ENCODE results near the gene SELENOI.

Gene SELENOI

GRCh38 chr2:26423750-26424149, 77.8 kb downstream of the SELENOI start:
- no peak overlapping the region for H3K9ac ChIP-seq (ENCODE audit: low read depth, low read length)
- no peaks in the 10 kb centered on the region for H3K9me3 ChIP-seq (ENCODE audit: control insufficient read depth, insufficient read depth, low read length)
- peaks cover 2% of the 10 kb centered on the region for H3K4me1 ChIP-seq (ENCODE audit: control insufficient read depth, insufficient read depth, low read length)
- H3K4me3 ChIP-seq (ENCODE audit: low read depth, low read length): no peak overlapping the region
- no peaks in the 10 kb centered on the region for H3K36me3 ChIP-seq (ENCODE audit: control insufficient read depth, insufficient read depth, low read length)
- no peaks in the 10 kb centered on the region for H3K27me3 ChIP-seq (ENCODE audit: control insufficient read depth, insufficient read depth, low read length)

GRCh38 chr2:26424221-26424620, 78.3 kb downstream of the SELENOI start:
- Histone ChIP-seq H3K36me3 (ENCODE audit: control insufficient read depth, insufficient read depth, low read length) (no peaks in the 10 kb centered on the region), H3K9ac (ENCODE audit: low read depth, low read length) (no peak overlapping the region), H3K9me3 (ENCODE audit: control insufficient read depth, insufficient read depth, low read length) (no peaks in the 10 kb centered on the region), H3K4me3 (ENCODE audit: low read depth, low read length) (no peak overlapping the region), H3K27me3 (ENCODE audit: control insufficient read depth, insufficient read depth, low read length) (no peaks in the 10 kb centered on the region), H3K4me1 (ENCODE audit: control insufficient read depth, insufficient read depth, low read length) (peaks cover 2% of the 10 kb centered on the region)

DNA sequence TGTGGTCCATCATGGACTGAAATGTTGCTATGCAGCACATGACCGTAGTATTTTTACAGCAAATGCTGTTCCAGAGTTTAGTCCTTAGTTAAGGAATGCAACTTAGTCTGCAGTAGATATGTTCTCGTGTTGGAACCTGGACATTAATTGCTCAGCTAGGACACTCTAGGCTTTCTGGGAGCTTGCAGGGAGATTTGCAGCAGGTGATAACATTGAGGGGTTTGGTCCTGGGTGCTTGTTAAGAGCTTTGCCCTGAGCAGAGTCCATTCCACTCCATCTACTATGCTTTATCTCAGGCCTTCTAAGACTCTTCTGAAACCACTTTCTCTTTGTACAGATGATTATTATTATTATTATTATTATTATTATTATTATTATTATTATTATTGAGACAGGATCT, 82.9 kb downstream of the SELENOI start:
- H3K4me3 ChIP-seq (ENCODE audit: low read depth, low read length): no peak overlapping the region
- no peaks in the 10 kb centered on the region for H3K36me3 ChIP-seq (ENCODE audit: control insufficient read depth, insufficient read depth, low read length)
- H3K4me1 ChIP-seq (ENCODE audit: control insufficient read depth, insufficient read depth, low read length): no peaks in the 10 kb centered on the region
- H3K27me3 ChIP-seq (ENCODE audit: control insufficient read depth, insufficient read depth, low read length): no peaks in the 10 kb centered on the region
- H3K9ac ChIP-seq (ENCODE audit: low read depth, low read length): no peak overlapping the region
- no peaks in the 10 kb centered on the region for H3K9me3 ChIP-seq (ENCODE audit: control insufficient read depth, insufficient read depth, low read length)

DNA sequence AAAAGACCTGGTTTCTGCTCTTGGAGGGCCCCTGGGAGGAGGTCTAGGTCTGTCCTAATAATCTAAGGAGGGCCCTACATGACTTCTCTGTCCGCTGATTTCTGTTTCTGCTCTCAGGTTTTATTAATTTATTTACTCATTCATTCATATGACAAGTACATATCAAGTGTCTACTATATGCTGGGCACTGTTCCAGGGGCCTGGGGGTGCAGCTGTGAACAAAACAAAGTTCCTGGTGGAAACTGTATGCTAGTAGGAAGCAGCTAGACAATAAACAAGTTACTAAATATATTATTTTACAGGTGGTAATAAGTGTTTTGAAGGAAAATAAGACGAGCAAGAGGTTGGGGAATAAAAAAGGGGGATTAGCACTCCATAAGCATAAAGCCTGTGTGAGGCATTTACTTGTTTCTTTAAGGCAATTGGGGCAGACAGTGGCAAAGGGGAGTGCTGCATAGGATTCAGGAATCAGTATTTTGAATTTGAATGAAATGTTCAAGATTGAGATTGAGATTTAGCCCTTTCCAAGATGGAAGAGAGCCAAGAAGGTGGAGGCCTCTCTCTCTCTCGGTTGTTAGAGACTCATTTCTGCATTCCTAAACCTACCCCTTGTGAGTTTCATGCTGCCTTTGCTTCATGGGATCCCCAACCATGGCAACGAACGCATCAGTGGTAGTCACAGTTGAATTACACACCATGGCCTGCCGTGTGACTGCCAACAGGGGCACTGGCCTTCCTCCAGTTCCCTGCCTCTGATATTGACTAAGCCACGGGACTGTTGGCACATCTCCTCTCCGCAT, 84.0 kb downstream of the SELENOI start:
- Histone ChIP-seq H3K9me3 (ENCODE audit: control insufficient read depth, insufficient read depth, low read length) (no peaks in the 10 kb centered on the region), H3K36me3 (ENCODE audit: control insufficient read depth, insufficient read depth, low read length) (no peaks in the 10 kb centered on the region), H3K4me3 (ENCODE audit: low read depth, low read length) (no peak overlapping the region), H3K4me1 (ENCODE audit: control insufficient read depth, insufficient read depth, low read length) (no peaks in the 10 kb centered on the region), H3K9ac (ENCODE audit: low read depth, low read length) (no peak overlapping the region), H3K27me3 (ENCODE audit: control insufficient read depth, insufficient read depth, low read length) (no peaks in the 10 kb centered on the region)

DNA sequence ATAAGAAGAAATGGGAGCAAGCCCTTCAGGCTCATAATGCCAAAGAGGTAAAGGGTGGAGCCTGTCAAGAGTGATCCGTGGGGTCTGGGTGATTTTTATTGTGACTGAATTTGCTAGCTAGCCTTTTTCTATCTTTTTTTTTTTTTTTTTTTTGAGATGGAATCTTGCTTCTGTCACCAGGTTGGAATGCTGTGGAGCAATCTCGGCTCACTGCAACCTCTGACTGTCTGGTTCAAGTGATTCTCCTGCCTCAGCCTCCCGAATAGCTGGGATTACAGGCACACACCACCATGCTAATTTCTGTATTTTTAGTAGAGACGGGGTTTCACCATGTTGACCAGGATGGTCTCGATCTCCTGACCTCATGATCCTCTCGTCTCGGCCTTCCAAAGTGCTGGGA, 84.9 kb downstream of the SELENOI start:
- Histone ChIP-seq H3K9me3 (ENCODE audit: control insufficient read depth, insufficient read depth, low read length) (no peaks in the 10 kb centered on the region), H3K36me3 (ENCODE audit: control insufficient read depth, insufficient read depth, low read length) (no peaks in the 10 kb centered on the region), H3K27me3 (ENCODE audit: control insufficient read depth, insufficient read depth, low read length) (no peaks in the 10 kb centered on the region), H3K4me1 (ENCODE audit: control insufficient read depth, insufficient read depth, low read length) (no peaks in the 10 kb centered on the region), H3K9ac (ENCODE audit: low read depth, low read length) (no peak overlapping the region), H3K4me3 (ENCODE audit: low read depth, low read length) (no peak overlapping the region)

DNA sequence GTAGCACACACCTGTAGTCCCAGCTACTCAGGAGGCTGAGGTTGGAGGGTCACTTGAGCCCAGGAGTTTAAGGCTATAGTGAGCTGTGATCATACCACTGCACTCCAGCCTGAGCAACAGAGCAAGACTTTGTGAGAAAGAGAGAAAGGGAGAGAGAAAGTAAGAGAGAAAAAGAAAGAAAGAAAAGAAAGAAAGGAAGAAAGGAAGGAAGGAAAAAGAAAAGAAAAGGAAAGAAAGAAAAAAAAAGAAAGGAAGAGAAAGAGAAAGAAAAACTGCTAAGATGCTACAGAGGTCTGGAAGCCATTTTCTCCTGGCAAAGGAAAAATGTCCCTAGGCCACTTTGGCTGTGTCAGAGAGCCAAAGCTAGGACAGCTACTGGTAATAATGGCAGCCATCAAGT, 86.4 kb downstream of the SELENOI start:
- no peaks in the 10 kb centered on the region for H3K36me3 ChIP-seq (ENCODE audit: control insufficient read depth, insufficient read depth, low read length)
- no peaks in the 10 kb centered on the region for H3K4me1 ChIP-seq (ENCODE audit: control insufficient read depth, insufficient read depth, low read length)
- H3K4me3 ChIP-seq (ENCODE audit: low read depth, low read length): no peak overlapping the region
- no peaks in the 10 kb centered on the region for H3K27me3 ChIP-seq (ENCODE audit: control insufficient read depth, insufficient read depth, low read length)
- no peaks in the 10 kb centered on the region for H3K9me3 ChIP-seq (ENCODE audit: control insufficient read depth, insufficient read depth, low read length)
- H3K9ac ChIP-seq (ENCODE audit: low read depth, low read length): no peak overlapping the region

DNA sequence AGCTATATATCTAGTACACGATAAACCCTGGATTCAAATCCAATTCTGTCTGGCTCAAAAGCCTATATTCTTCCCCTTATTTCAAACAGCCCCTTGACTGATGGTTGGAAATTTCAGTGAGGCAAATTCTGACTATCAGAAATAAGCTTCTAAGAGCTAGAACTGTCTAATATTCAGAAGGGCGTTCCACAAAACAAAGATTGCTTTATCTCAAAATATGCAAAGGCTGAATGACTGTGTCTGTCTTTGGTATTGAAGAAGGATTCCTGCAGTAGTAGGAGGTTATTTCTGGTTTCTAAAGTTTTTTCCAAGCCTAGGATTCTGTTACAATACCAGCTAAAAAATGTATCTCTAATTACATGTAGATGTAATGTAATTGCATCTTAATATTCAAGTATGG, 86.9 kb downstream of the SELENOI start:
- H3K4me3 ChIP-seq (ENCODE audit: low read depth, low read length): no peak overlapping the region
- H3K4me1 ChIP-seq (ENCODE audit: control insufficient read depth, insufficient read depth, low read length): no peaks in the 10 kb centered on the region
- H3K27me3 ChIP-seq (ENCODE audit: control insufficient read depth, insufficient read depth, low read length): no peaks in the 10 kb centered on the region
- H3K9me3 ChIP-seq (ENCODE audit: control insufficient read depth, insufficient read depth, low read length): no peaks in the 10 kb centered on the region
- H3K9ac ChIP-seq (ENCODE audit: low read depth, low read length): no peak overlapping the region
- H3K36me3 ChIP-seq (ENCODE audit: control insufficient read depth, insufficient read depth, low read length): no peaks in the 10 kb centered on the region

- Histone ChIP-seq H3K4me3 (ENCODE audit: low read depth, low read length) (no peak overlapping the region), H3K9me3 (ENCODE audit: control insufficient read depth, insufficient read depth, low read length) (no peaks in the 10 kb centered on the region), H3K27me3 (ENCODE audit: control insufficient read depth, insufficient read depth, low read length) (no peaks in the 10 kb centered on the region), H3K9ac (ENCODE audit: low read depth, low read length) (no peak overlapping the region), H3K36me3 (ENCODE audit: control insufficient read depth, insufficient read depth, low read length) (no peaks in the 10 kb centered on the region), H3K4me1 (ENCODE audit: control insufficient read depth, insufficient read depth, low read length) (no peaks in the 10 kb centered on the region)
These were observed 89.2 kb downstream of the SELENOI start for GRCh38 chr2:26435106-26435505.

- Histone ChIP-seq H3K4me3 (ENCODE audit: low read depth, low read length) (no peak overlapping the region), H3K9ac (ENCODE audit: low read depth, low read length) (no peak overlapping the region)
These were observed 92.6 kb downstream of the SELENOI start for GRCh38 chr2:26438526-26438925.

DNA sequence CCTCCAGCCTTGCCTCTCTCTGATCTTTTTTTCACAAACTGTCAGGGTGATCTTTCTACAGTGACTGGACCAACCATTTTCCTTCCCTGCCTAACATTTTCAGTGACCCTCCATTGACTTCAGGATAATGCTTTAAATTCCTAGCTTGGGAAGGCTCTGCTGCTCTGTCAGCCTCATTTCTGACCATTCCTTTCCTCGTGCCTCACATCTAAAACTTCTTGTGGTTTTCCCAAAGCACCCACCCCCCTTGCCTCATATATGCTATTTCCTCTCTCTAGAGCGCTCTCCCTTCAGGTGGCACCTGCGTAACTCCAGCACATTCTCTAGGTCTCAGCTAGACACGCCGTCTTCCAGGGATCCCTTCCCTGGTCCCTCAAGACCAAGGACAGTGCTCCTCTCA, 93.0 kb downstream of the SELENOI start:
- no peaks in the 10 kb centered on the region for H3K36me3 ChIP-seq (ENCODE audit: control insufficient read depth, insufficient read depth, low read length)
- H3K4me3 ChIP-seq (ENCODE audit: low read depth, low read length): no peak overlapping the region
- H3K27me3 ChIP-seq (ENCODE audit: control insufficient read depth, insufficient read depth, low read length): no peaks in the 10 kb centered on the region
- H3K9ac ChIP-seq (ENCODE audit: low read depth, low read length): no peak overlapping the region
- no peaks in the 10 kb centered on the region for H3K9me3 ChIP-seq (ENCODE audit: control insufficient read depth, insufficient read depth, low read length)
- no peaks in the 10 kb centered on the region for H3K4me1 ChIP-seq (ENCODE audit: control insufficient read depth, insufficient read depth, low read length)

More at GRCh38 chr2:26438526-26438925, 92.6 kb downstream of the SELENOI start:
- Histone ChIP-seq H3K4me1 (ENCODE audit: control insufficient read depth, insufficient read depth, low read length) (no peaks in the 10 kb centered on the region), H3K36me3 (ENCODE audit: control insufficient read depth, insufficient read depth, low read length) (no peaks in the 10 kb centered on the region), H3K27me3 (ENCODE audit: control insufficient read depth, insufficient read depth, low read length) (no peaks in the 10 kb centered on the region), H3K9me3 (ENCODE audit: control insufficient read depth, insufficient read depth, low read length) (no peaks in the 10 kb centered on the region)

GRCh38 chr2:26442301-26442700, 96.4 kb downstream of the SELENOI start:
- Histone ChIP-seq H3K4me3 (ENCODE audit: low read depth, low read length) (no peak overlapping the region), H3K36me3 (ENCODE audit: control insufficient read depth, insufficient read depth, low read length) (no peaks in the 10 kb centered on the region), H3K4me1 (ENCODE audit: control insufficient read depth, insufficient read depth, low read length) (no peaks in the 10 kb centered on the region), H3K9ac (ENCODE audit: low read depth, low read length) (no peak overlapping the region), H3K27me3 (ENCODE audit: control insufficient read depth, insufficient read depth, low read length) (no peaks in the 10 kb centered on the region), H3K9me3 (ENCODE audit: control insufficient read depth, insufficient read depth, low read length) (no peaks in the 10 kb centered on the region)

DNA sequence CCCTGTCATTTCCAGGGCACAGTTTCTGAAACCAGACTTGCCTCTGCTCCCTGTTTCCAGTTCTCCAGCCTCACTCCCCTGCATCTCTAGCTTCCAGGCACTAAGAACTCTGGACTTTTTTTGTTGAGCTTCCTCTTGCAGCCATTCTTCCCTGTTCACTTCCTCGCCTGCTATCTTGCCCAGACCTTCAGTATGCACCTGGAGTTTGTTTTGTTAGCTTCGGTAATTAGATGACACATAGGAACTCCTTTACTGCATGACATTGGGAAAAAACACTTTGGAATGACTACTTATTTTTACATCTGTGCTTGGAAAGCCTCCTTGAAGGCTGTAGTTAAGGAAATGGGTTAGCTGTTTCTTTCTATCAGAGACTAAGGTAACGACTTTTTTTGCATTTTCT, 96.8 kb downstream of the SELENOI start:
- no peaks in the 10 kb centered on the region for H3K4me1 ChIP-seq (ENCODE audit: control insufficient read depth, insufficient read depth, low read length)
- no peaks in the 10 kb centered on the region for H3K36me3 ChIP-seq (ENCODE audit: control insufficient read depth, insufficient read depth, low read length)
- H3K9me3 ChIP-seq (ENCODE audit: control insufficient read depth, insufficient read depth, low read length): no peaks in the 10 kb centered on the region
- H3K27me3 ChIP-seq (ENCODE audit: control insufficient read depth, insufficient read depth, low read length): no peaks in the 10 kb centered on the region
- no peak overlapping the region for H3K9ac ChIP-seq (ENCODE audit: low read depth, low read length)
- no peak overlapping the region for H3K4me3 ChIP-seq (ENCODE audit: low read depth, low read length)
